ENCODE measurements around the gene KCNQ1. TPM values are rescaled to one million over a fixed set of nuclear protein-coding genes. Genes with fewer than 3 reads are reported as not detected.

KCNQ1 gene
- total and polyA plus RNA-seq, 2 donors (not counting 1 experiment from before 2014, with no cell fraction given) = 21.5 to 28.8 TPM

- DNase-seq (peak; percentile 43), ATAC-seq (ENCODE audit: low read depth) (peak; percentile 69)
- Histone ChIP-seq H3K79me2 (ENCODE audit: control insufficient read depth, insufficient read depth, low read length) (peaks cover 79% of the 10 kb centered on the region), H3K27me3 (replicated peaks in 1 of 4; ENCODE audit: control extremely low read depth in 1 of 4, control insufficient read depth in 3 of 4, insufficient read depth in 4 of 4, low read length in 3 of 4) (no peaks in the 10 kb centered on the region), H3K9ac (ENCODE audit: low read length) (no peak overlapping the region), H3K4me3 (ENCODE audit: control extremely low read depth in 1 of 5, extremely low read depth in 1 of 5, insufficient read depth in 1 of 5, low read depth in 2 of 5, low read length in 4 of 5) (no peak overlapping the region), H3K4me1 (ENCODE audit: control insufficient read depth in 2 of 2, insufficient read depth in 2 of 2, low read length in 2 of 2) (peaks cover 43 to 75% of the 10 kb centered on the region in 2 donors), H3K4me2 (replicated peaks; ENCODE audit: low read depth, low read length, poor library complexity, severe bottlenecking) (peak overlapping the region; percentile 65), H3K36me3 (replicated peaks in 1 of 2; ENCODE audit: control extremely low read depth in 1 of 2, control insufficient read depth in 1 of 2, extremely low read depth in 1 of 2, insufficient read depth in 2 of 2, low read length in 1 of 2) (no peaks in the 10 kb centered on the region), H3K27ac (ENCODE audit: low read length in 2 of 2) (no peak overlapping the region), H2AFZ (ENCODE audit: insufficient read depth, low read depth, low read length, poor library complexity, severe bottlenecking) (no peak overlapping the region), H4K20me1 (ENCODE audit: control insufficient read depth, insufficient read depth, low read length, poor library complexity, severe bottlenecking) (peaks cover 85% of the 10 kb centered on the region), H3K9me3 (ENCODE audit: control extremely low read depth in 1 of 3, control insufficient read depth in 2 of 3, insufficient read depth in 1 of 3, low read length in 2 of 3) (no peaks in the 10 kb centered on the region)
- intact Hi-C loops (cut with micrococcal nuclease) = loop anchor here (2.0 kb wide), 1 partner anchor 18 kb away; the partner anchor contains the start of genes KCNQ1 and TRPM5
- Mint-ChIP-seq H3K27me3 (no peaks in the 10 kb centered on the region), H3K4me1 (peaks cover 73% of the 10 kb centered on the region), H3K27ac (peak overlapping the region; percentile 68), H3K4me3 (no peak overlapping the region), H3K9me3 (ENCODE audit: insufficient read depth) (no peaks in the 10 kb centered on the region)
- ChIA-PET POLR2A (no interaction called here), CTCF (no interaction called here)
- 80% methylated on average over 18 of the region's 24 CpGs for WGBS (ENCODE audit: insufficient coverage)
- TF ChIP-seq EZH2 (IDR thresholded peaks at IDR 0.05; ENCODE audit: borderline replicate concordance, insufficient read depth, low read depth, low read length, poor library complexity, severe bottlenecking) = no peak
- TF ChIP-seq, protein P1, sequence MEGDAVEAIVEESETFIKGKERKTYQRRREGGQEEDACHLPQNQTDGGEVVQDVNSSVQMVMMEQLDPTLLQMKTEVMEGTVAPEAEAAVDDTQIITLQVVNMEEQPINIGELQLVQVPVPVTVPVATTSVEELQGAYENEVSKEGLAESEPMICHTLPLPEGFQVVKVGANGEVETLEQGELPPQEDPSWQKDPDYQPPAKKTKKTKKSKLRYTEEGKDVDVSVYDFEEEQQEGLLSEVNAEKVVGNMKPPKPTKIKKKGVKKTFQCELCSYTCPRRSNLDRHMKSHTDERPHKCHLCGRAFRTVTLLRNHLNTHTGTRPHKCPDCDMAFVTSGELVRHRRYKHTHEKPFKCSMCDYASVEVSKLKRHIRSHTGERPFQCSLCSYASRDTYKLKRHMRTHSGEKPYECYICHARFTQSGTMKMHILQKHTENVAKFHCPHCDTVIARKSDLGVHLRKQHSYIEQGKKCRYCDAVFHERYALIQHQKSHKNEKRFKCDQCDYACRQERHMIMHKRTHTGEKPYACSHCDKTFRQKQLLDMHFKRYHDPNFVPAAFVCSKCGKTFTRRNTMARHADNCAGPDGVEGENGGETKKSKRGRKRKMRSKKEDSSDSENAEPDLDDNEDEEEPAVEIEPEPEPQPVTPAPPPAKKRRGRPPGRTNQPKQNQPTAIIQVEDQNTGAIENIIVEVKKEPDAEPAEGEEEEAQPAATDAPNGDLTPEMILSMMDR (IDR thresholded peaks at IDR 0.05) = no peak
These were observed 18.4 kb downstream of the KCNQ1 start for GRCh38 chr11:2462986-2463765.

DNA sequence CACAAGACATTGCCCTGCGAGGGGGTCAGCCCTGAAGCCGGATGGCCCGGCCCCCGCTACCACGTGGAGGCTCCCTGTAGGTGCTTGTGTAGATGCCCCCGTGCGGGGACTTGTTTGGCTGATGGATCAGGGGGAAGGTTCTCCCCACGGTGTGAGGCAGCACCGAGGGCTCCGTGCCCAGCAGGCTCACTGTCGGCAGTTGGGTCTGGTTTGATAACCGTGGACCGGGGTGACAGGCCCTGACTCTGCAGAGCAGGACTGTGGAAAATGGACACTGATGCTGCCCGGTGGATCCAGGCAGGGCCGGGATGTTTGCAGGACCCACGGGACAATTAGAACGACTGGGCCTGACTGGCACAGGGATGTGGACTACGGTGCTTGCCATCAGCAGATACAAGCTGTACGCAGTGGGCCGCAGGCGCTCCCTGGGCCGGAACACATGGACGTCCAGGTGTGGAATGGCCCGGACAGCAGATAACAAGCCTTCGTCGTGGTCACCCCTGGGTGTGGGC, 19.0 kb downstream of the KCNQ1 start:
- ChIA-PET CTCF (interaction anchor here (1.2 to 1.5 kb wide), 2 partner anchors 22 to 424 kb away, joined by 3 to 4 read pairs; no protein-coding TSS in a partner anchor), POLR2A (no interaction called here)
- no peaks in the 10 kb centered on the region for H3K9me3 Mint-ChIP-seq (ENCODE audit: insufficient read depth)
- peak overlapping the region; percentile 19 for H3K4me3 Mint-ChIP-seq
- Histone ChIP-seq H3K4me1 (ENCODE audit: control insufficient read depth in 2 of 2, insufficient read depth in 2 of 2, low read length in 2 of 2) (peaks cover 43 to 74% of the 10 kb centered on the region in 2 donors), H3K27me3 (replicated peaks in 1 of 4; ENCODE audit: control extremely low read depth in 1 of 4, control insufficient read depth in 3 of 4, insufficient read depth in 4 of 4, low read length in 3 of 4) (no peaks in the 10 kb centered on the region), H3K79me2 (ENCODE audit: control insufficient read depth, insufficient read depth, low read length) (peaks cover 84% of the 10 kb centered on the region), H3K27ac (ENCODE audit: low read length in 2 of 2) (no peak overlapping the region), H3K9me3 (ENCODE audit: control extremely low read depth in 1 of 3, control insufficient read depth in 2 of 3, insufficient read depth in 1 of 3, low read length in 2 of 3) (no peaks in the 10 kb centered on the region), H4K20me1 (ENCODE audit: control insufficient read depth, insufficient read depth, low read length, poor library complexity, severe bottlenecking) (peaks cover 91% of the 10 kb centered on the region), H3K4me2 (replicated peaks; ENCODE audit: low read depth, low read length, poor library complexity, severe bottlenecking) (peak overlapping the region; percentile 65), H3K36me3 (replicated peaks in 1 of 2; ENCODE audit: control extremely low read depth in 1 of 2, control insufficient read depth in 1 of 2, extremely low read depth in 1 of 2, insufficient read depth in 2 of 2, low read length in 1 of 2) (no peaks in the 10 kb centered on the region), H2AFZ (ENCODE audit: insufficient read depth, low read depth, low read length, poor library complexity, severe bottlenecking) (no peak overlapping the region), H3K9ac (ENCODE audit: low read length) (no peak overlapping the region), H3K4me3 (ENCODE audit: control extremely low read depth in 1 of 5, extremely low read depth in 1 of 5, insufficient read depth in 1 of 5, low read depth in 2 of 5, low read length in 4 of 5) (no peak overlapping the region)
- intact Hi-C loops (cut with micrococcal nuclease) = loop anchor here (2.0 kb wide), 1 partner anchor 19 kb away; the partner anchor contains the start of genes KCNQ1 and TRPM5
- no peaks in the 10 kb centered on the region for H3K27me3 Mint-ChIP-seq
- H3K4me1 Mint-ChIP-seq = peaks cover 73% of the 10 kb centered on the region
- no peak for ATAC-seq (ENCODE audit: low read depth)
- H3K27ac Mint-ChIP-seq = no peak overlapping the region
- no peak for TF ChIP-seq EZH2 (IDR thresholded peaks at IDR 0.05; ENCODE audit: borderline replicate concordance, insufficient read depth, low read depth, low read length, poor library complexity, severe bottlenecking)
- TF ChIP-seq, protein P1 (IDR thresholded peaks at IDR 0.05) = no peak
- DNase-seq = no peak
- WGBS (ENCODE audit: insufficient coverage) = 94% methylated on average over 20 of the region's 26 CpGs

Data from B cell (primary cell).